SJSA1 (cell line): ENCODE measurements around the gene NFE2L3. TPM values are rescaled to one million over a fixed set of nuclear protein-coding genes. Genes with fewer than 3 reads are reported as not detected.

Experiments used
- DNase-seq, 2 experiments: peaks; one replicate each; pipeline ENCODE4 v3.0.0-alpha.2; 2015 to 2020; ENCODE audit warnings: low spot score in 2 of 2, low read depth in 1 of 2
- H3K27ac ChIP-seq: fragments of 250-450 bp; sonication (Bioruptor Pico); 2 replicates; pipeline ENCODE4 v1.5.1; 2020; ENCODE audit warnings: mild to moderate bottlenecking, moderate library complexity
- H3K27me3 ChIP-seq: fragments of 250-450 bp; sonication (Bioruptor Pico); replicated peaks from 2 replicates; pipeline ENCODE4 v1.5.1; 2020; ENCODE audit warnings: mild to moderate bottlenecking, moderate library complexity
- H3K36me3 ChIP-seq: fragments of 250-450 bp; sonication (Bioruptor Pico); 2 replicates; pipeline ENCODE4 v1.5.1; 2020; ENCODE audit warnings: mild to moderate bottlenecking
- H3K4me1 ChIP-seq: fragments of 250-450 bp; sonication (Bioruptor Pico); replicated peaks from 2 replicates; pipeline ENCODE4 v1.6.1; 2021; ENCODE audit warnings: mild to moderate bottlenecking
- H3K4me3 ChIP-seq: fragments of 250-450 bp; sonication (Bioruptor Pico); 2 replicates; pipeline ENCODE4 v1.5.1; 2020; ENCODE audit warnings: mild to moderate bottlenecking
- H3K9me3 ChIP-seq: fragments of 250-450 bp; sonication (Bioruptor Pico); replicated peaks from 2 replicates; pipeline ENCODE4 v1.5.1; 2020; ENCODE audit warnings: mild to moderate bottlenecking
- total RNA-seq: library from RNA; depleted of rRNA; stranded (reverse); fragments of >200 nt; shearing (Covaris generic); gene quantifications from 2 replicates; pipeline ENCODE4 v1.2.3, GENCODE V29; 2014; rRNA removed

Gene NFE2L3
- total RNA-seq, 1 experiment from 2014 or later = 17.1 TPM

DNA sequence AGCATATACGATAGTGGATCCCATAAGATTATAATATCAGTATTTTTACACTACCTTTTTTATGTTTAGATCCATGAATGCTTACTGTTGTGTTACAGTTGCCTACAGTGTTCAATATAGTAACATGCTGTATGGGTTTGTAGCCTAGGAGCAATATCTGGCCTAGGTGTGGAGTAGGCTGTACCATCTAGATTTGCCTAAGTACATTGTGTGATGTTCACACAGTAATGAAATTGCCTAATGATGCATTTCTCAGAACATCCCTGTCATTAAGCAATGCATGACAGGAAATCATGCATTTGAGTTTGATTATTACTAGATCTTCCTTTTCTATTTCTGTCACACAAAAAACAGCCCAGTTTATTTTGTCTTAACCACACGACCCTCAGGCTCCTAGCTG is 64.1 kb downstream of the NFE2L3 start:
- Histone ChIP-seq H3K4me1 (no peaks in the 10 kb centered on the region), H3K27ac (no peak overlapping the region), H3K4me3 (no peak overlapping the region), H3K36me3 (peaks cover 22% of the 10 kb centered on the region), H3K9me3 (no peaks in the 10 kb centered on the region), H3K27me3 (no peaks in the 10 kb centered on the region)
- DNase-seq = no peak

DNA sequence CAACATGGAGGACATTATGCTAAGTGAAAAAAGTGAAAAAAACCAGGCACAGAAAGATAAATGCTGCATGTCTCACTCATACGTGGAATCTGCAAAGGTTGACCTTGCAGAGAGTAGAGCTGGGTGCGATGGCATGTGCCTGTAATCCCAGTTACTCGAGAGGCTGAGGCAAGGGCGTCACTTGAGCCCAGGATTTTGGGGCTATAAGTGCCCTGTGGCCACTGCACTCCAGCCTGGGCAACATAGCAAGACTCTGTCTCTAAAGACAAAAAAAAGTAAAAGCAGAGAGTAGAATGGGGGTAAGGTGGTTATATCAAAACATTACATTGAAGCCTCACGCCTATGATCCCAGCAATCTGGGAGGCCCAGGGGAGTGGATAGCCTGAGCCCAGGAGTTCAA is 72.4 kb downstream of the NFE2L3 start:
- H3K4me3 ChIP-seq = no peak overlapping the region
- no peaks in the 10 kb centered on the region for H3K4me1 ChIP-seq
- DNase-seq = no peak
- H3K27me3 ChIP-seq = 0 out of 2 replicates have a peak, but pooled peaks cover 3% of the 10 kb centered on the region
- H3K27ac ChIP-seq = no peak overlapping the region
- H3K9me3 ChIP-seq = no peaks in the 10 kb centered on the region
- H3K36me3 ChIP-seq = no peaks in the 10 kb centered on the region

DNA sequence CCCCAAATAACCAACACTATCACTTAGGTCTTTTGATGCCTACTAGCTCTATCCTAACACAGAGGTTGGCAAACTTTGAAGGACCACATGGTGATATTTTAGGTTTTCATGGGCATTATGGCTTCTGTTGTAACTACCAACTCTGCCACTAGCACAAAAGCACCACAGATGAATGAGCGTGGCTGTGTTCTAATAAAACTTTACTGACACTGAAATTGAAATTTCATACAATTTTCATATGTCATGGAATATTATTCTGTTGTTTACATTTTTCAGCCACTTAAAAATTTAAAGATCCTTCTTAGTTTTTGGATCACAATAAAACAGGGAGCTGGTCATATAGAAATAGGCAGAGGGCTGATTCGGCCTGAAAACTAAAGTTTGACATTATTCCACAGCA is 76.0 kb downstream of the NFE2L3 start:
- H3K36me3 ChIP-seq = no peaks in the 10 kb centered on the region
- DNase-seq = no peak
- no peak overlapping the region for H3K27ac ChIP-seq

DNA sequence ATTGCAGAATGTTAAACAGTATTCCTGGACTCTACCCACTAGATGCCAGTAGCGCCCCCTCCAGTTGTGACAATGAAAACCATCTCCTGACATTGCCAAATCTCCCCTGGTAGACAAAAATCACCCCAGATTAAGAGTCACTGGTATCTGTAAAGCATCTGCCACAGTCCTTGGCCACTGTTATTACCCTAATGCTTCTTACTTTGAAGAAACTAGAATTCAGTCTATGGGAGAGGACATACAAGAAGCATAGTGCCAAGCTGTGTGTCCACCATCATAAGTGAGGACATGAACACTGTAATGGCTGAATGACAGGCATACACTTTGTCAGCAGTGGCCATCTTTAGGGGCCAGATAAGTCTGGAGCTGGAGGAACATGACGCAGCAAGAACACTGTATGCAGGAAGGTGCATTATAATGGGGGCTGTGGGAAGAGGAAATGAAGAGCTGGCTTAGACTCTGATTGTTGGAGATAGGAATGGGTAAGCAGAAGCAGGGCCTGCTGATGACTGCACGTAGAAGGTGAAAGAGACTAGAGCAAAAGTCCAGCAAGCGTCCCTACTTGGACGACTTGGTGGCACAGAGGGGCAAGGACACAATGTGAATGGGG is 82.0 kb downstream of the NFE2L3 start:
- no peak overlapping the region for H3K27ac ChIP-seq
- no peaks in the 10 kb centered on the region for H3K36me3 ChIP-seq
- no peak overlapping the region for H3K4me3 ChIP-seq
- no peaks in the 10 kb centered on the region for H3K4me1 ChIP-seq
- H3K27me3 ChIP-seq = 0 out of 2 replicates have a peak, but pooled peaks cover 3% of the 10 kb centered on the region
- no peaks in the 10 kb centered on the region for H3K9me3 ChIP-seq
- DNase-seq = no peak

More for the DNA sequence above, 76.0 kb downstream of the NFE2L3 start:
- Histone ChIP-seq H3K9me3 (no peaks in the 10 kb centered on the region), H3K27me3 (0 out of 2 replicates have a peak, but pooled peaks cover 3% of the 10 kb centered on the region), H3K4me1 (no peaks in the 10 kb centered on the region), H3K4me3 (no peak overlapping the region)

Other genes with a start within 250 kb of the NFE2L3 start
- 327 and 364 TPM in 2 replicates for gene HNRNPA2B1, start 48.5 kb downstream of the NFE2L3 start, total RNA-seq
- 231 and 246 TPM in 2 replicates for gene CBX3, start 49.5 kb downstream of the NFE2L3 start, total RNA-seq
- gene SNX10, start 139.7 kb downstream of the NFE2L3 start, total RNA-seq = 0.29 and 1.1 TPM in 2 replicates